Measurements from ENCODE around the gene WWP2.

DNA sequence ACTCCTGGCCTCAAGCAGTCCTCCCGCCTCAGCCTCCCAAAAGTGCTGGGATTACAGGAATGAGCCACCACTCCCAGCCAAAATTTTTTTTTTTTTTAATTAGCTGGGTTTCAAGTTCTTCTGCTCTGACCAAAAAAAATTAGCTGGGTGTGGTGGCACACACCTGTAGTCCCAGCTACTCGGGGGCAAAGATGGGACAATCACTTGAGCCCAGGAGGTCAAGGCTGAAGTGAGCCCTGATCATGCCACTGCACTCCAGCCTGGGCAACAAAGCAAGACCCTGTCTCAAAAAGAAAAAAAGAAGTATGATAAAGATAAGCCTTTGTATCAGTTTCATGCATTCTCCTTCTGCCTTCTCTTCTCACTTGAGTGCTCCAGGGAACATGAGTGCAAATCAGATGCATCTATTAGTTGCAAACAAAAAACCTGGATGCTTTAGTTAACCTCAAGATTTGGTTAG, 37.7 kb upstream of the WWP2 start:
- TF ChIP-seq, protein P1, sequence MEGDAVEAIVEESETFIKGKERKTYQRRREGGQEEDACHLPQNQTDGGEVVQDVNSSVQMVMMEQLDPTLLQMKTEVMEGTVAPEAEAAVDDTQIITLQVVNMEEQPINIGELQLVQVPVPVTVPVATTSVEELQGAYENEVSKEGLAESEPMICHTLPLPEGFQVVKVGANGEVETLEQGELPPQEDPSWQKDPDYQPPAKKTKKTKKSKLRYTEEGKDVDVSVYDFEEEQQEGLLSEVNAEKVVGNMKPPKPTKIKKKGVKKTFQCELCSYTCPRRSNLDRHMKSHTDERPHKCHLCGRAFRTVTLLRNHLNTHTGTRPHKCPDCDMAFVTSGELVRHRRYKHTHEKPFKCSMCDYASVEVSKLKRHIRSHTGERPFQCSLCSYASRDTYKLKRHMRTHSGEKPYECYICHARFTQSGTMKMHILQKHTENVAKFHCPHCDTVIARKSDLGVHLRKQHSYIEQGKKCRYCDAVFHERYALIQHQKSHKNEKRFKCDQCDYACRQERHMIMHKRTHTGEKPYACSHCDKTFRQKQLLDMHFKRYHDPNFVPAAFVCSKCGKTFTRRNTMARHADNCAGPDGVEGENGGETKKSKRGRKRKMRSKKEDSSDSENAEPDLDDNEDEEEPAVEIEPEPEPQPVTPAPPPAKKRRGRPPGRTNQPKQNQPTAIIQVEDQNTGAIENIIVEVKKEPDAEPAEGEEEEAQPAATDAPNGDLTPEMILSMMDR (IDR thresholded peaks at IDR 0.05; ENCODE audit: poor library complexity): no peak
- TF ChIP-seq EZH2phosphoT487 (IDR thresholded peaks at IDR 0.05; ENCODE audit: low read depth, severe bottlenecking, unreplicated experiment): no peak
